ENCODE measurements around the gene KIF19.

GRCh38 chr17:74372426-74372825 is 46.4 kb downstream of the KIF19 start:
- TF ChIP-seq CTCF (IDR thresholded peaks at IDR 0.05): no peak
- no peak for TF ChIP-seq EZH2 (IDR thresholded peaks at IDR 0.05; ENCODE audit: borderline replicate concordance, insufficient read depth, low read depth, low read length, poor library complexity, severe bottlenecking)

All from B cell (primary cell).